ENCODE results near the gene L3MBTL3. TPM values are rescaled to one million over a fixed set of nuclear protein-coding genes. Genes with fewer than 3 reads are reported as not detected.

Gene L3MBTL3
- total and polyA plus RNA-seq, 2 experiments from 2014 or later, result 8.7 to 11.2 TPM

GRCh38 chr6:130026859-130027258, 8.5 kb downstream of the L3MBTL3 start:
- no peaks in the 10 kb centered on the region for H3K9me3 Mint-ChIP-seq
- no peaks in the 10 kb centered on the region for H3K27me3 Mint-ChIP-seq (ENCODE audit: insufficient read depth, low read depth, poor library complexity)
- Histone ChIP-seq H3K4me1 (ENCODE audit: insufficient read depth) (no peaks in the 10 kb centered on the region), H2AFZ (no peak overlapping the region), H3K4me2 (no peak overlapping the region), H3K27me3 (ENCODE audit: insufficient read depth) (peaks cover under 1% of the 10 kb centered on the region; the same call in 1 of the 2 replicates), H3K9me2 (ENCODE audit: insufficient read depth) (no peaks in the 10 kb centered on the region), H3F3A (replicated peaks; ENCODE audit: low read depth) (no peaks in the 10 kb centered on the region), H3K27ac (ENCODE audit: low read depth) (no peak overlapping the region), H4K20me1 (replicated peaks; ENCODE audit: insufficient read depth) (peaks cover 5% of the 10 kb centered on the region; the same call in 1 of the 2 replicates), H3K4me3 (no peak overlapping the region), H3K36me3 (ENCODE audit: insufficient read depth) (no peaks in the 10 kb centered on the region), H3K79me2 (replicated peaks; ENCODE audit: insufficient read depth) (peaks cover 22% of the 10 kb centered on the region)
- H3K4me1 Mint-ChIP-seq, result no peaks in the 10 kb centered on the region
- H3K27ac Mint-ChIP-seq, result no peak overlapping the region
- no peak overlapping the region for H3K4me3 Mint-ChIP-seq
- ATAC-seq (no peak), DNase-seq (ENCODE audit: low spot score) (no peak)
- no peaks in the 10 kb centered on the region; the same call in 2 of the 3 replicates for H3K36me3 Mint-ChIP-seq (ENCODE audit: low read depth)
- TF ChIP-seq ETS1 (IDR thresholded peaks at IDR 0.05) (no peak), ZNF114 (CRISPR knock-in tag; IDR thresholded peaks at IDR 0.05) (no peak), CTCF (conservative IDR thresholded peaks at IDR 0.05; ENCODE audit: low read depth in 2 of 2) (no peak), STAT1 (IDR thresholded peaks at IDR 0.05; ENCODE audit: unreplicated experiment) (no peak), NANOG (IDR thresholded peaks at IDR 0.05; ENCODE audit: borderline replicate concordance) (no peak), JUNB (IDR thresholded peaks at IDR 0.05; ENCODE audit: unreplicated experiment) (no peak), REST (IDR thresholded peaks at IDR 0.05; ENCODE audit: unreplicated experiment) (no peak), EZH2phosphoT487 (IDR thresholded peaks at IDR 0.05; ENCODE audit: unreplicated experiment) (no peak)

GRCh38 chr6:130027948-130028347, 9.6 kb downstream of the L3MBTL3 start:
- H3K9me2 ChIP-seq (ENCODE audit: insufficient read depth), result no peaks in the 10 kb centered on the region
- H3K4me3 ChIP-seq, result no peak overlapping the region
- peaks cover 14% of the 10 kb centered on the region for H3K79me2 ChIP-seq (replicated peaks; ENCODE audit: insufficient read depth)
- H3K9me3 Mint-ChIP-seq, result no peaks in the 10 kb centered on the region
- H3K4me3 Mint-ChIP-seq, result no peak overlapping the region
- no peak for ATAC-seq
- no peaks in the 10 kb centered on the region for H3F3A ChIP-seq (replicated peaks; ENCODE audit: low read depth)
- no peaks in the 10 kb centered on the region for H3K4me1 ChIP-seq (ENCODE audit: insufficient read depth)
- H3K27ac ChIP-seq (ENCODE audit: low read depth), result no peak overlapping the region
- no peak overlapping the region for H3K4me2 ChIP-seq
- no peaks in the 10 kb centered on the region for H3K4me1 Mint-ChIP-seq
- H3K36me3 Mint-ChIP-seq (ENCODE audit: low read depth), result peaks cover 4% of the 10 kb centered on the region; the same call in 1 of the 3 replicates
- H4K20me1 ChIP-seq (replicated peaks; ENCODE audit: insufficient read depth), result no peaks in the 10 kb centered on the region
- H3K27me3 ChIP-seq (ENCODE audit: insufficient read depth), result no peaks in the 10 kb centered on the region
- H3K36me3 ChIP-seq (ENCODE audit: insufficient read depth), result no peaks in the 10 kb centered on the region
- no peak for DNase-seq (ENCODE audit: low spot score)
- no peak overlapping the region for H2AFZ ChIP-seq
- H3K27me3 Mint-ChIP-seq (ENCODE audit: insufficient read depth, low read depth, poor library complexity), result no peaks in the 10 kb centered on the region
- H3K27ac Mint-ChIP-seq, result no peak overlapping the region
- TF ChIP-seq ZNF114 (CRISPR knock-in tag; IDR thresholded peaks at IDR 0.05) (no peak), POLR2AphosphoS5 (IDR thresholded peaks at IDR 0.05; ENCODE audit: low read depth) (no peak), EZH2phosphoT487 (IDR thresholded peaks at IDR 0.05; ENCODE audit: unreplicated experiment) (no peak), ETS1 (IDR thresholded peaks at IDR 0.05) (no peak), REST (IDR thresholded peaks at IDR 0.05; ENCODE audit: unreplicated experiment) (no peak), CTCF (conservative IDR thresholded peaks at IDR 0.05; ENCODE audit: low read depth in 2 of 2) (no peak), EZH2 (IDR thresholded peaks at IDR 0.05; ENCODE audit: low read depth, unreplicated experiment) (no peak)

Data from GM23338 (cell line).